Esophagus squamous epithelium (tissue), 5 donors: ENCODE measurements around the gene PRKACB. TPM values are rescaled to one million over a fixed set of nuclear protein-coding genes. Genes with fewer than 3 reads are reported as not detected.

ENCODE experiments used
- DNase-seq: peaks from one replicate; lab custom pipeline; 2025; lab: John Stamatoyannopoulos, UW
- H3K27ac ChIP-seq, 4 donors: fragments of 200-600 bp; sonication (generic); one replicate each; pipeline ENCODE4 v1.5.1; 2016 to 2019; ENCODE audit warnings: mild to moderate bottlenecking in 1 of 4
- H3K27me3 ChIP-seq, 4 donors: fragments of 200-600 bp; sonication (generic); 1 replicate in 3 of 4; 2 replicates in 1 of 4; pipeline versions ENCODE4 v1.5.1 to v1.6.0; 2017 to 2021; ENCODE audit warnings: antibody characterized with exemption in 1 of 4
- H3K36me3 ChIP-seq, 3 donors: fragments of 200-600 bp; sonication (generic); one replicate each; pipeline ENCODE4 v1.5.1; 2016 to 2019
- H3K4me1 ChIP-seq, 3 donors: fragments of 200-600 bp; sonication (generic); one replicate each; pipeline ENCODE4 v1.5.1; 2017 to 2019
- H3K4me3 ChIP-seq, 4 donors: fragments of 200-600 bp; sonication (generic); 1 replicate in 3 of 4; 2 replicates in 1 of 4; pipeline ENCODE4 v1.5.1; 2016 to 2019; ENCODE audit warnings: mild to moderate bottlenecking in 2 of 4, moderate library complexity in 1 of 4
- H3K9me3 ChIP-seq, 3 donors: fragments of 200-600 bp; sonication (generic); one replicate each; pipeline ENCODE4 v1.5.1; 2016 to 2019
- POLR2A ChIP-seq, 4 donors: fragments of 450-650 bp; IDR thresholded peaks; one replicate each; pipeline ENCODE4 v1.6.1; 2017; ENCODE audit warnings: antibody characterized with exemption in 4 of 4, mild to moderate bottlenecking in 4 of 4, moderate library complexity in 3 of 4
- WGBS, 2 donors: methylation state at CpG; one replicate each; pipeline ENCODE4 v1.1.5; 2018; 5-methylcytosine and 5-hydroxymethylcytosine counted together
- intact Hi-C: fragments of 100-400 bp; cut with DNase I; formaldehyde crosslinking; loops from one replicate; pipeline ENCODE4 v1.15.0; 2022
- total RNA-seq, 4 donors: library from RNA; depleted of rRNA; stranded (reverse); fragments of >200 nt; gene quantifications; one replicate each; pipeline ENCODE4 v1.1.0, GENCODE V29; 2016
- TF ChIP-seq, protein P1 (sequence below), 6 experiments: fragments of 450-650 bp in 4 of 6; fragments of 200-600 bp in 2 of 6; sonication (generic) in 2 of 6; IDR thresholded peaks; one replicate each; pipeline ENCODE4 v1.5.1; 2016 to 2019; ENCODE audit warnings: antibody characterized with exemption in 6 of 6, mild to moderate bottlenecking in 4 of 6, moderate library complexity in 4 of 6
- donor health status: DM: yes; HTN: yes; CAD: no.

PRKACB gene
- total RNA-seq, 4 donors from 2014 or later: 3.7 to 18.3 (median 11.3) TPM

DNA sequence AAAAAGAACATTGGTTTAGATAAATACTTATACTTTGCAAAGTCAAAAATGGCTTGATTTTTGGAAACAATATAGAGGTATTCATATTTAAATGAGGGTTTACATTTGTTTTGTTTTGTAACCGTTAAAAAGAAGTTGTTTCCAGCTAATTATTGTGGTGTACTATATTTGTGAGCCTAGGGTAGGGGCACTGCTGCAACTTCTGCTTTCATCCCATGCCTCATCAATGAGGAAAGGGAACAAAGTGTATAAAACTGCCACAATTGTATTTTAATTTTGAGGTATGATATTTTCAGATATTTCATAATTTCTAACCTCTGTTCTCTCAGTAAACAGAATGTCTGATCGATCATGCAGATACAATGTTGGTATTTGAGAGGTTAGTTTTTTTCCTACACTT lies 92.2 kb downstream of the PRKACB start:
- H3K4me3 ChIP-seq: no peak overlapping the region
- TF ChIP-seq POLR2A (IDR thresholded peaks at IDR 0.05): no peak
- TF ChIP-seq, protein P1, sequence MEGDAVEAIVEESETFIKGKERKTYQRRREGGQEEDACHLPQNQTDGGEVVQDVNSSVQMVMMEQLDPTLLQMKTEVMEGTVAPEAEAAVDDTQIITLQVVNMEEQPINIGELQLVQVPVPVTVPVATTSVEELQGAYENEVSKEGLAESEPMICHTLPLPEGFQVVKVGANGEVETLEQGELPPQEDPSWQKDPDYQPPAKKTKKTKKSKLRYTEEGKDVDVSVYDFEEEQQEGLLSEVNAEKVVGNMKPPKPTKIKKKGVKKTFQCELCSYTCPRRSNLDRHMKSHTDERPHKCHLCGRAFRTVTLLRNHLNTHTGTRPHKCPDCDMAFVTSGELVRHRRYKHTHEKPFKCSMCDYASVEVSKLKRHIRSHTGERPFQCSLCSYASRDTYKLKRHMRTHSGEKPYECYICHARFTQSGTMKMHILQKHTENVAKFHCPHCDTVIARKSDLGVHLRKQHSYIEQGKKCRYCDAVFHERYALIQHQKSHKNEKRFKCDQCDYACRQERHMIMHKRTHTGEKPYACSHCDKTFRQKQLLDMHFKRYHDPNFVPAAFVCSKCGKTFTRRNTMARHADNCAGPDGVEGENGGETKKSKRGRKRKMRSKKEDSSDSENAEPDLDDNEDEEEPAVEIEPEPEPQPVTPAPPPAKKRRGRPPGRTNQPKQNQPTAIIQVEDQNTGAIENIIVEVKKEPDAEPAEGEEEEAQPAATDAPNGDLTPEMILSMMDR (IDR thresholded peaks at IDR 0.05): no peak
- DNase-seq: no peak
- WGBS, 2 donors: 70 to 75% methylated on average over 2 of the region's 2 CpGs
- no peaks in the 10 kb centered on the region for H3K27me3 ChIP-seq
- H3K4me1 ChIP-seq: no peaks in the 10 kb centered on the region
- peaks cover 0 to 25% (median 0%) of the 10 kb centered on the region in 3 donors for H3K36me3 ChIP-seq
- H3K9me3 ChIP-seq: no peaks in the 10 kb centered on the region
- H3K27ac ChIP-seq: no peak overlapping the region
- intact Hi-C loops: no loop called here

DNA sequence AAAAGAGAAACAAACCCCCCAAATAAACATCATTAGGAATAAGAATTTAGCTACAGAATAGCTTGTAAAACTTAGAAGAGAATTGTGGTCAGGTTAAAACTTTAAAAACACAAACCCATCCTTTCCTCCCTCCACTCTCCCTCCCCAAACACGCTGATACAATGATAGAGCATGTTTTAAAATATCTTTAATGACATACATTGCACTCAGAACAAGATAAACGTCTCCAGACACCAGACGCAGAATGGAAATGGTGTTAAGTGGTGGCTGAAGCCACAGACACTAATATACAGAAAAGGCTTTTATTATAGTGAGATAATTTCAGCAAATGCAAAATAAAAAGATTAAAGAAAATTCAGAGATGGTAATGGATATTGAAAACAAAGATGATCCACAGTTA lies 98.6 kb downstream of the PRKACB start:
- Histone ChIP-seq H3K4me3 (no peak overlapping the region), H3K27me3 (no peaks in the 10 kb centered on the region), H3K27ac (no peak overlapping the region), H3K9me3 (no peaks in the 10 kb centered on the region), H3K36me3 (peaks cover 0 to 14% (median 0%) of the 10 kb centered on the region in 3 donors), H3K4me1 (peaks cover 0 to 2% (median 0%) of the 10 kb centered on the region in 3 donors)
- WGBS, 2 donors: 71 to 74% methylated on average over 3 of the region's 3 CpGs
- TF ChIP-seq, protein P1 (IDR thresholded peaks at IDR 0.05): no peak
- no peak for TF ChIP-seq POLR2A (IDR thresholded peaks at IDR 0.05)
- intact Hi-C loops: no loop called here
- no peak for DNase-seq

DNA sequence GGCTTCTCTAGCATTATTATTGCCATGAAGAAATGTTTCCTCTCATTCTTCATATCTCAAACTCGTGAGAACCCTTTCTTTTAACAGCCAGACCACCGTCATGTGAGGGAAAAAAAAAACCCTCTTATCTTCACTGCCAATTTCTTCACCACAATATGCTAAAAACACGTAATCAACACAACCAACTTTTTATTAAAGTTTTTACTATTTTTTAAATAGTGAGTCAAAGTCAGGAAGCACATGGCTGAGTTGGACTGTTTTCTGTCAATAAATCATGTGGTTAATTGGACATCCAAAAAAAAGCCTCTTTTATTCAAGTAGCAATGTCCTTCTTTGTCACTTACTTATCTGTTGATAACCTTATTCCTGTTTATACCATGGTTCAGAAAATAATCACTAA lies 101.5 kb downstream of the PRKACB start:
- H3K27ac ChIP-seq: no peak overlapping the region
- H3K36me3 ChIP-seq: no peaks in the 10 kb centered on the region
- peaks cover 0 to 5% (median 0%) of the 10 kb centered on the region in 3 donors for H3K4me1 ChIP-seq
- DNase-seq: no peak
- no peak for TF ChIP-seq POLR2A (IDR thresholded peaks at IDR 0.05)
- TF ChIP-seq, protein P1 (IDR thresholded peaks at IDR 0.05): no peak
- H3K4me3 ChIP-seq: no peak overlapping the region
- H3K9me3 ChIP-seq: no peaks in the 10 kb centered on the region
- intact Hi-C loops: no loop called here
- WGBS, 2 donors: 57 to 64% methylated on average over 3 of the region's 3 CpGs
- H3K27me3 ChIP-seq: no peaks in the 10 kb centered on the region

DNA sequence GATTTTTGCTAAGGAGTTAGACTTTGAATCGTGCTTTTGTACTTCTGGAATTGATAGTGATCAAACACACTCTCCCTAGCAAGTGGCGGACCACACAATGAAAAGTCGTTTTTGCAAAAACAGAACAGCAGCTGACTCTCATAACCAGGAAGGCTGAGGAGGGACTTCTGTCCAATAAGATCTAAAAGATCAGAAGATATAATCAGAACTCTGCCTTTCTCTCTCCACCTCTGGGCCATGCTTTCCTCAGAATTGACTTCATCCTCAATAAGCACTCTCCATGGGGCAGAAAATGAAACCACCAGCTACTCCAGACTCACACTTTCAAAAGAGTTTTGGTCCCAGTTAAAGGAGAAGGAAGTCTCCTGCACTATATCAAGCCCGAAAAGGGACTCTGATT lies 102.1 kb downstream of the PRKACB start:
- Histone ChIP-seq H3K9me3 (no peaks in the 10 kb centered on the region), H3K27me3 (no peaks in the 10 kb centered on the region), H3K4me3 (no peak overlapping the region), H3K36me3 (no peaks in the 10 kb centered on the region), H3K27ac (no peak overlapping the region), H3K4me1 (peaks cover 0 to 5% (median 0%) of the 10 kb centered on the region in 3 donors)
- TF ChIP-seq, protein P1 (IDR thresholded peaks at IDR 0.05): no peak
- TF ChIP-seq POLR2A (IDR thresholded peaks at IDR 0.05): no peak
- 67 to 80% methylated on average over 4 of the region's 4 CpGs for WGBS, 2 donors
- intact Hi-C loops: no loop called here
- DNase-seq: no peak

DNA sequence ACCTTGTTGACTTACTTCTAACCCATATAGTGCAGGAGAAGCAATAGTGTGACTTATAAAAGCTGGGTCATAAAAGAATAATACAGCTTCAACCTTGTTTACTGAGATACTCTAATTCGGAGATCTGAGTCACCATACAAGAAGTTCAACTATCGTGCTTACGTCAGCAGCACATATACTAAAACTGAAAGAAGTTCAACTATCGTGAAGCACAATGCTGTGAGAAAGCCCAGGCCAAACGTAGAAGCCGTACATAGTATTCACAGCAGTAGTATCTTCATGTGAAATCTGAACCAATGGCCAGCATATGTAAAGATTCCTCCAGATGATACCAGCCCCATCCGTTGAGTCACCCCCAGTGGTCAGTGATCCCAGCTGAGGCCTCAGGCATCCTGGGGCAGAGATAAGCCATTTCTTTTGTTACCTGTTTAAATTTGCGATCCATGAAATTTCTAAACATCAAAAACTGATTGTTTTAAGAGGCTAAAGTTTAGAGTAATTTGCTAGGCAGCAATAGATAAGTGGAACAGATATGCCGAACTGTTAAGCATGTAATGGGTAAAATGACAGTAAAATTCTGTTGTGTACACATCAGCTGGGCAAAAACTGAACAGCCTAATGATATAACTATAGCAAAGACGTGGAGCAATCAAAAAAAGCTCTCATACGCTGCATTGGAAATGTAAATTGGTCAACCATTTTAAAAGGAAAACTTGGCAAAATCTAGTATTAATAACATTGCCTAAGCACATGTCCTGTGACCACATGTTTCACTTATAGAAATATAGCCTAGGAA lies 103.6 kb downstream of the PRKACB start:
- intact Hi-C loops: no loop called here
- Histone ChIP-seq H3K9me3 (no peaks in the 10 kb centered on the region), H3K4me1 (peaks cover 0 to 5% (median 0%) of the 10 kb centered on the region in 3 donors), H3K27me3 (no peaks in the 10 kb centered on the region), H3K36me3 (no peaks in the 10 kb centered on the region), H3K27ac (peak overlapping the region; percentile 25 to 43 (median 37)), H3K4me3 (peak overlapping the region in 1 of 4 donors; percentile 21)
- DNase-seq: no peak
- TF ChIP-seq POLR2A (IDR thresholded peaks at IDR 0.05): no peak
- TF ChIP-seq, protein P1 (IDR thresholded peaks at IDR 0.05): no peak
- 69 to 72% methylated on average over 11 of the region's 11 CpGs for WGBS, 2 donors
